ENCODE measurements around the gene CCDC180. TPM values are rescaled to one million over a fixed set of nuclear protein-coding genes. Genes with fewer than 3 reads are reported as not detected.

CCDC180 gene
- 1.1 and 4.5 TPM in 2 replicates for total RNA-seq

GRCh38 chr9:97307500-97308163, at the start of gene CCDC180:
Gene CCDC180 (plus strand): TSS chr9:97307659. CDS start chr9:97308064, 405 bp downstream.

Other genes starting within 250 kb of the CCDC180 start
- gene TDRD7, start 104.4 kb downstream of the CCDC180 start, total RNA-seq: 10.4 and 14.7 TPM in 2 replicates
- 0.44 and 0.87 TPM in 2 replicates for gene TMOD1, start 194.0 kb downstream of the CCDC180 start, total RNA-seq

All from uterine smooth muscle cell (primary cell).